Transverse colon (tissue), 4 donors: ENCODE measurements around the gene NIPAL4.

Source experiments
- CTCF ChIP-seq, 5 experiments: fragments of 200-600 bp in 3 of 5; fragments of 450-650 bp in 2 of 5; sonication (generic) in 3 of 5; IDR thresholded peaks; 1 replicate in 2 of 5; 2 replicates in 3 of 5; pipeline ENCODE4 v1.5.1; 2016 to 2017; ENCODE audit warnings: antibody characterized with exemption in 5 of 5, inconsistent platforms in 3 of 5, mild to moderate bottlenecking in 2 of 5, moderate library complexity in 1 of 5
- EP300 ChIP-seq: sonication (generic); formaldehyde crosslinking; IDR thresholded peaks from one replicate; pipeline ENCODE4 v1.6.1; 2017; ENCODE audit warnings: antibody characterized with exemption, low read depth
- POLR2AphosphoS5 ChIP-seq, 3 donors: sonication (generic); formaldehyde crosslinking; IDR thresholded peaks; one replicate each; pipeline ENCODE4 v1.6.1; 2016; ENCODE audit warnings: antibody characterized with exemption in 3 of 3

GRCh38 chr5:157463081-157463480 is 3.1 kb downstream of the NIPAL4 start:
- TF ChIP-seq CTCF (IDR thresholded peaks at IDR 0.05) = no peak
- TF ChIP-seq POLR2AphosphoS5 (IDR thresholded peaks at IDR 0.05) = no peak
- no peak for TF ChIP-seq EP300
